ENCODE measurements around the gene NASP. TPM values are rescaled to one million over a fixed set of nuclear protein-coding genes. Genes with fewer than 3 reads are reported as not detected.
"Not testable (repeated sequence)": the region's sequence is repeated elsewhere in the genome, so short reads cannot be mapped to it uniquely, and the experiment has no call there.

The NASP gene
- total RNA-seq, 8 experiments from 2014 or later, result 34.6 to 392 (median 116) TPM

- 83 to 100% (median 93%) methylated on average over 1 to 7 of the region's 7 CpGs; no CpG with 5 or more reads in 1 of the 10 experiments for WGBS, 10 experiments
- Histone ChIP-seq H3K4me3 (no peak overlapping the region), H3K4me1 (replicated peaks in 1 of 2) (no peaks in the 10 kb centered on the region), H3K27ac (no peak overlapping the region)
- no peak for ATAC-seq (replicated peaks in 6 of 8)
- in situ Hi-C loops (cut with MboI; ENCODE audit: low pct_unique_long_range_greater_than_20kb in 2 of 9, low sequenced_read_pairs in 9 of 9, unreplicated experiment in 9 of 9), result loop anchor here in 1 of 9 experiments (25.0 kb wide), 1 partner anchor 212 kb away; no protein-coding TSS in a partner anchor
Measured at GRCh38 chr1:45574105-45574626, 9.7 kb upstream of the NASP start.

GRCh38 chr1:45583264-45583665 lies 576 bp upstream of the NASP start:
- Histone ChIP-seq H3K4me1 (replicated peaks in 1 of 2) (peaks cover 3 to 6% of the 10 kb centered on the region in 2 donors), H3K27ac (peak overlapping the region; percentile 75 to 78), H3K4me3 (peak overlapping the region; percentile 75 to 94 (median 89))
- in situ Hi-C loops (cut with MboI; ENCODE audit: low pct_unique_long_range_greater_than_20kb in 2 of 9, low sequenced_read_pairs in 9 of 9, unreplicated experiment in 9 of 9), result no loop called here
- peak; percentile 78 to 84 (median 80) for ATAC-seq (replicated peaks in 6 of 8)
- WGBS, 10 experiments, result 0 to 20% (median 0%) methylated on average over 1 to 16 of the region's 19 CpGs; no CpG with 5 or more reads in 1 of the 10 experiments

GRCh38 chr1:45584351-45585109 lies 689 bp downstream of the NASP start:
- in situ Hi-C loops (cut with MboI; ENCODE audit: low pct_unique_long_range_greater_than_20kb in 2 of 9, low sequenced_read_pairs in 9 of 9, unreplicated experiment in 9 of 9), result no loop called here
- ATAC-seq (replicated peaks in 6 of 8), result peak; percentile 27 to 53 (median 45)
- 0 to 7% (median 0%) methylated on average over 3 to 21 of the region's 59 CpGs; no CpG with 5 or more reads in 3 of the 10 experiments for WGBS, 10 experiments
- Histone ChIP-seq H3K27ac (peak overlapping the region; percentile 75 to 78), H3K4me3 (peak overlapping the region; percentile 75 to 94 (median 89)), H3K4me1 (replicated peaks in 1 of 2) (peaks cover 3 to 6% of the 10 kb centered on the region in 2 donors)

GRCh38 chr1:45585110-45585426 lies 1.2 kb downstream of the NASP start:
- peak overlapping the region; percentile 75 to 94 (median 89) for H3K4me3 ChIP-seq
- no peak for ATAC-seq (replicated peaks in 6 of 8)
- 0 to 7% (median 0%) methylated on average over 1 to 5 of the region's 5 CpGs for WGBS, 10 experiments
- H3K27ac ChIP-seq, result no peak overlapping the region
- H3K4me1 ChIP-seq (replicated peaks in 1 of 2), result peaks cover 3 to 6% of the 10 kb centered on the region in 2 donors
- in situ Hi-C loops (cut with MboI; ENCODE audit: low pct_unique_long_range_greater_than_20kb in 2 of 9, low sequenced_read_pairs in 9 of 9, unreplicated experiment in 9 of 9), result no loop called here

GRCh38 chr1:45585496-45586075 lies 1.7 kb downstream of the NASP start:
- 0 to 45% (median 33%) methylated on average over 1 to 7 of the region's 7 CpGs for WGBS, 10 experiments
- in situ Hi-C loops (cut with MboI; ENCODE audit: low pct_unique_long_range_greater_than_20kb in 2 of 9, low sequenced_read_pairs in 9 of 9, unreplicated experiment in 9 of 9), result no loop called here
- Histone ChIP-seq H3K4me1 (replicated peaks in 1 of 2) (peaks cover 3 to 6% of the 10 kb centered on the region in 2 donors), H3K27ac (no peak overlapping the region), H3K4me3 (peak overlapping the region; percentile 75 to 94 (median 89))
- no peak for ATAC-seq (replicated peaks in 6 of 8)

GRCh38 chr1:45586769-45587168 lies 2.9 kb downstream of the NASP start:
- H3K4me1 ChIP-seq (replicated peaks in 1 of 2), result peaks cover 3 to 6% of the 10 kb centered on the region in 2 donors
- in situ Hi-C loops (cut with MboI; ENCODE audit: low pct_unique_long_range_greater_than_20kb in 2 of 9, low sequenced_read_pairs in 9 of 9, unreplicated experiment in 9 of 9), result no loop called here
- ATAC-seq (replicated peaks in 6 of 8), result no peak
- H3K27ac ChIP-seq, result no peak overlapping the region
- H3K4me3 ChIP-seq, result no peak overlapping the region
- 69 to 100% (median 87%) methylated on average over 1 to 4 of the region's 4 CpGs for WGBS, 10 experiments

- in situ Hi-C loops (cut with MboI; ENCODE audit: low pct_unique_long_range_greater_than_20kb in 2 of 9, low sequenced_read_pairs in 9 of 9, unreplicated experiment in 9 of 9), result no loop called here
- 88 to 100% (median 100%) methylated on average over 1 of the region's 1 CpG; no CpG with 5 or more reads in 5 of the 10 experiments for WGBS, 10 experiments
- no peak overlapping the region for H3K27ac ChIP-seq
- peaks cover 3 to 6% of the 10 kb centered on the region in 2 donors for H3K4me1 ChIP-seq (replicated peaks in 1 of 2)
- no peak overlapping the region for H3K4me3 ChIP-seq
- no peak for ATAC-seq (replicated peaks in 6 of 8)
Measured at GRCh38 chr1:45589861-45590260, 6.0 kb downstream of the NASP start.

GRCh38 chr1:45594412-45594811 lies 10.6 kb downstream of the NASP start:
- WGBS, 10 experiments, result 71 to 100% (median 100%) methylated on average over 1 to 4 of the region's 4 CpGs; no CpG with 5 or more reads in 5 of the 10 experiments
- H3K4me3 ChIP-seq, result no peak overlapping the region
- in situ Hi-C loops (cut with MboI; ENCODE audit: low pct_unique_long_range_greater_than_20kb in 2 of 9, low sequenced_read_pairs in 9 of 9, unreplicated experiment in 9 of 9), result no loop called here
- ATAC-seq (replicated peaks in 6 of 8), result no peak
- no peaks in the 10 kb centered on the region for H3K4me1 ChIP-seq (replicated peaks in 1 of 2)
- no peak overlapping the region for H3K27ac ChIP-seq

GRCh38 chr1:45596765-45597164 lies 12.9 kb downstream of the NASP start:
- ATAC-seq (replicated peaks in 6 of 8); in situ Hi-C loops (cut with MboI; ENCODE audit: low pct_unique_long_range_greater_than_20kb in 2 of 9, low sequenced_read_pairs in 9 of 9, unreplicated experiment in 9 of 9): not testable (repeated sequence)
- 83 to 100% (median 96%) methylated on average over 1 to 8 of the region's 8 CpGs; no CpG with 5 or more reads in 1 of the 10 experiments for WGBS, 10 experiments

GRCh38 chr1:45604239-45604638 lies 20.4 kb downstream of the NASP start:
- no peak for ATAC-seq (replicated peaks in 6 of 8)
- WGBS, 10 experiments, result 65 to 100% (median 98%) methylated on average over 1 to 2 of the region's 2 CpGs
- in situ Hi-C loops (cut with MboI; ENCODE audit: low pct_unique_long_range_greater_than_20kb in 2 of 9, low sequenced_read_pairs in 9 of 9, unreplicated experiment in 9 of 9), result no loop called here
- H3K4me3 ChIP-seq, result no peak overlapping the region
- H3K4me1 ChIP-seq (replicated peaks in 1 of 2), result no peaks in the 10 kb centered on the region
- no peak overlapping the region for H3K27ac ChIP-seq

More at GRCh38 chr1:45596765-45597164, 12.9 kb downstream of the NASP start:
- H3K4me3 ChIP-seq; H3K4me1 ChIP-seq (replicated peaks in 1 of 2); H3K27ac ChIP-seq: not testable (repeated sequence)

GRCh38 chr1:45607404-45608074 lies 23.7 kb downstream of the NASP start:
- H3K27ac ChIP-seq, result no peak overlapping the region
- in situ Hi-C loops (cut with MboI; ENCODE audit: low pct_unique_long_range_greater_than_20kb in 2 of 9, low sequenced_read_pairs in 9 of 9, unreplicated experiment in 9 of 9), result no loop called here
- H3K4me1 ChIP-seq (replicated peaks in 1 of 2), result no peaks in the 10 kb centered on the region
- no peak overlapping the region for H3K4me3 ChIP-seq
- peak in 3 of 8 experiments; percentile 21 to 70 (median 24) for ATAC-seq (replicated peaks in 6 of 8)
- 20 to 100% (median 81%) methylated on average over 1 to 6 of the region's 6 CpGs; no CpG with 5 or more reads in 1 of the 10 experiments for WGBS, 10 experiments

- Histone ChIP-seq H3K4me1 (replicated peaks in 1 of 2) (no peaks in the 10 kb centered on the region), H3K4me3 (no peak overlapping the region), H3K27ac (no peak overlapping the region)
- 44 to 100% (median 93%) methylated on average over 1 to 5 of the region's 5 CpGs for WGBS, 10 experiments
- in situ Hi-C loops (cut with MboI; ENCODE audit: low pct_unique_long_range_greater_than_20kb in 2 of 9, low sequenced_read_pairs in 9 of 9, unreplicated experiment in 9 of 9), result no loop called here
- ATAC-seq (replicated peaks in 6 of 8), result peak in 3 of 8 experiments; percentile 82 to 94 (median 85)
Measured at GRCh38 chr1:45608175-45609156, 24.6 kb downstream of the NASP start.

Measured in motor neuron (in vitro differentiated cells).